ENCODE data around the gene MORF4L1.
"Not testable (repeated sequence)": the region's sequence is repeated elsewhere in the genome, so short reads cannot be mapped to it uniquely, and the experiment has no call there.

MORF4L1 gene

GRCh38 chr15:78927077-78927790 is 54.5 kb downstream of the MORF4L1 start:
- DNase-seq (ENCODE audit: low spot score), result no peak

- not testable (repeated sequence) for DNase-seq (ENCODE audit: low spot score)
Measured at GRCh38 chr15:78928176-78928575, 55.5 kb downstream of the MORF4L1 start.

- no peak for DNase-seq (ENCODE audit: low spot score)
Measured at GRCh38 chr15:78928616-78929093, 56.0 kb downstream of the MORF4L1 start.

GRCh38 chr15:78929536-78930264 is 57.0 kb downstream of the MORF4L1 start:
- DNase-seq (ENCODE audit: low spot score), result no peak

GRCh38 chr15:78930577-78931388 is 58.1 kb downstream of the MORF4L1 start:
- DNase-seq (ENCODE audit: low spot score), result no peak

- no peak for DNase-seq (ENCODE audit: low spot score)
Measured at GRCh38 chr15:78931439-78932257, 59.0 kb downstream of the MORF4L1 start.

GRCh38 chr15:78932258-78932808 is 59.6 kb downstream of the MORF4L1 start:
- DNase-seq (ENCODE audit: low spot score), result no peak

GRCh38 chr15:78933187-78933822 is 60.6 kb downstream of the MORF4L1 start:
- no peak for DNase-seq (ENCODE audit: low spot score)

- DNase-seq (ENCODE audit: low spot score), result no peak
Measured at GRCh38 chr15:78933823-78934654, 61.3 kb downstream of the MORF4L1 start.

GRCh38 chr15:78934655-78935023 is 61.9 kb downstream of the MORF4L1 start:
- DNase-seq (ENCODE audit: low spot score), result no peak

- no peak for DNase-seq (ENCODE audit: low spot score)
Measured at GRCh38 chr15:78937132-78937739, 64.5 kb downstream of the MORF4L1 start.

GRCh38 chr15:78938658-78939488 is 66.2 kb downstream of the MORF4L1 start:
- no peak for DNase-seq (ENCODE audit: low spot score)

- DNase-seq (ENCODE audit: low spot score), result no peak
Measured at GRCh38 chr15:78942741-78943140, 70.1 kb downstream of the MORF4L1 start.

- DNase-seq (ENCODE audit: low spot score), result no peak
Measured at GRCh38 chr15:78943692-78944091, 71.0 kb downstream of the MORF4L1 start.

GRCh38 chr15:78944202-78944625 is 71.5 kb downstream of the MORF4L1 start:
- DNase-seq (ENCODE audit: low spot score), result no peak

GRCh38 chr15:78944669-78945407 is 72.1 kb downstream of the MORF4L1 start, which contains the start of gene CTSH:
Gene CTSH, minus strand, starts transcription at chr15:78945046. Its CDS starts 65 bp downstream, at chr15:78944981.
- DNase-seq (ENCODE audit: low spot score), result peak; percentile 53

- DNase-seq (ENCODE audit: low spot score), result no peak
Measured at GRCh38 chr15:78946493-78946892, 73.8 kb downstream of the MORF4L1 start.

- DNase-seq (ENCODE audit: low spot score), result no peak
Measured at GRCh38 chr15:78947506-78947905, 74.8 kb downstream of the MORF4L1 start.
